Immature natural killer cell (primary cell): ENCODE measurements around the gene XPA. TPM values are rescaled to one million over a fixed set of nuclear protein-coding genes. Genes with fewer than 3 reads are reported as not detected.

ENCODE experiments used
- DNase-seq, 3 donors: peaks; one replicate each; pipeline ENCODE4 v3.0.0; 2022; ENCODE audit warnings: mixed read lengths in 1 of 3
- H3K27ac Mint-ChIP-seq, 6 donors: one replicate each; pipeline ENCODE4 v1.8.0; 2020; ENCODE audit warnings: mixed read lengths in 6 of 6, mild to moderate bottlenecking in 5 of 6, inconsistent platforms in 4 of 6, moderate library complexity in 3 of 6
- H3K27me3 Mint-ChIP-seq, 3 donors: one replicate each; pipeline ENCODE4 v1.8.0; 2020 to 2021; ENCODE audit warnings: low read depth in 3 of 3, mild to moderate bottlenecking in 3 of 3, mixed read lengths in 3 of 3, moderate library complexity in 3 of 3, inconsistent platforms in 1 of 3
- H3K36me3 Mint-ChIP-seq, 3 donors: one replicate each; pipeline ENCODE4 v1.8.0; 2020; ENCODE audit warnings: mixed read lengths in 3 of 3, inconsistent platforms in 2 of 3, mild to moderate bottlenecking in 2 of 3
- H3K4me1 Mint-ChIP-seq, 2 donors: one replicate each; pipeline ENCODE4 v1.8.0; 2020; ENCODE audit warnings: inconsistent platforms in 2 of 2, mild to moderate bottlenecking in 2 of 2, mixed read lengths in 2 of 2, moderate library complexity in 1 of 2
- H3K4me3 Mint-ChIP-seq, 5 donors: one replicate each; pipeline ENCODE4 v1.8.0; 2020; ENCODE audit warnings: mild to moderate bottlenecking in 5 of 5, mixed read lengths in 5 of 5, inconsistent platforms in 3 of 5, moderate library complexity in 3 of 5
- H3K9me3 Mint-ChIP-seq, 6 donors: one replicate each; pipeline ENCODE4 v1.8.0; 2020; ENCODE audit warnings: mild to moderate bottlenecking in 6 of 6, mixed read lengths in 6 of 6, inconsistent platforms in 4 of 6, moderate library complexity in 3 of 6
- polyA plus RNA-seq, 3 donors: library from polyadenylated mRNA; unstranded; fragments of 300-500 nt; fragmentation: Illumina TruSeq; gene quantifications; one replicate each; pipeline ENCODE4 v1.2.3, GENCODE V29; 2021

XPA gene
- polyA plus RNA-seq, 3 donors from 2014 or later: 32.2 to 36.5 (median 32.5) TPM

- H3K27me3 Mint-ChIP-seq: peaks cover 5 to 10% (median 5%) of the 10 kb centered on the region in 3 donors
- H3K4me3 Mint-ChIP-seq: peak overlapping the region; percentile 86 to 94 (median 88)
- peaks cover 42 to 50% of the 10 kb centered on the region in 2 donors for H3K4me1 Mint-ChIP-seq
- DNase-seq: no peak
- H3K36me3 Mint-ChIP-seq: peaks cover 0 to 8% (median 4%) of the 10 kb centered on the region in 3 donors
- H3K9me3 Mint-ChIP-seq: peaks cover 0 to 2% (median 0%) of the 10 kb centered on the region in 6 donors
- peak overlapping the region; percentile 94 to 98 (median 96) for H3K27ac Mint-ChIP-seq
These were observed 941 bp downstream of the XPA start for GRCh38 chr9:97695995-97696802.

- no peak for DNase-seq
- Mint-ChIP-seq H3K4me3 (peak overlapping the region; percentile 50 to 94 (median 87)), H3K27me3 (peaks cover 3 to 10% (median 5%) of the 10 kb centered on the region in 3 donors), H3K9me3 (peaks cover 0 to 2% (median 0%) of the 10 kb centered on the region in 6 donors), H3K4me1 (peaks cover 42 to 50% of the 10 kb centered on the region in 2 donors), H3K27ac (peak overlapping the region in 3 of 6 donors; percentile 36 to 94 (median 94)), H3K36me3 (peaks cover 0 to 12% (median 4%) of the 10 kb centered on the region in 3 donors)
These were observed 1.8 kb downstream of the XPA start for GRCh38 chr9:97695390-97695789.

- Mint-ChIP-seq H3K9me3 (no peaks in the 10 kb centered on the region), H3K4me3 (peak overlapping the region in 1 of 5 donors; percentile 16), H3K27ac (peak overlapping the region in 3 of 6 donors; percentile 28 to 65 (median 63)), H3K27me3 (peaks cover 3 to 10% (median 4%) of the 10 kb centered on the region in 3 donors), H3K36me3 (peaks cover 0 to 12% (median 4%) of the 10 kb centered on the region in 3 donors), H3K4me1 (peaks cover 42 to 50% of the 10 kb centered on the region in 2 donors)
- DNase-seq: no peak
These were observed 2.4 kb downstream of the XPA start for GRCh38 chr9:97694769-97695168.

- Mint-ChIP-seq H3K27ac (peak overlapping the region in 1 of 6 donors; percentile 12), H3K4me1 (peaks cover 13 to 23% of the 10 kb centered on the region in 2 donors), H3K36me3 (peaks cover 8 to 28% (median 16%) of the 10 kb centered on the region in 3 donors), H3K9me3 (no peaks in the 10 kb centered on the region), H3K4me3 (no peak overlapping the region), H3K27me3 (peaks cover 1 to 2% (median 2%) of the 10 kb centered on the region in 3 donors)
- no peak for DNase-seq
These were observed 7.5 kb downstream of the XPA start for GRCh38 chr9:97689401-97690180.

GRCh38 chr9:97688654-97689053 is 8.5 kb downstream of the XPA start:
- Mint-ChIP-seq H3K9me3 (no peaks in the 10 kb centered on the region), H3K4me3 (no peak overlapping the region), H3K4me1 (peaks cover 4 to 13% of the 10 kb centered on the region in 2 donors), H3K36me3 (peaks cover 14 to 36% (median 23%) of the 10 kb centered on the region in 3 donors), H3K27me3 (peaks cover 0 to 4% (median 1%) of the 10 kb centered on the region in 3 donors), H3K27ac (no peak overlapping the region)
- no peak for DNase-seq

GRCh38 chr9:97682242-97682641 is 14.9 kb downstream of the XPA start:
- Mint-ChIP-seq H3K36me3 (peaks cover 10 to 35% (median 12%) of the 10 kb centered on the region in 3 donors), H3K27me3 (peaks cover 0 to 3% (median 0%) of the 10 kb centered on the region in 3 donors), H3K4me1 (peaks cover 3 to 16% of the 10 kb centered on the region in 2 donors), H3K9me3 (no peaks in the 10 kb centered on the region), H3K27ac (peak overlapping the region in 3 of 6 donors; percentile 29 to 42 (median 31)), H3K4me3 (no peak overlapping the region)
- no peak for DNase-seq

GRCh38 chr9:97675655-97676054 is 21.5 kb downstream of the XPA start:
- peaks cover 0 to 2% (median 2%) of the 10 kb centered on the region in 3 donors for H3K27me3 Mint-ChIP-seq
- peaks cover 1 to 16% of the 10 kb centered on the region in 2 donors for H3K4me1 Mint-ChIP-seq
- H3K27ac Mint-ChIP-seq: no peak overlapping the region
- no peak overlapping the region for H3K4me3 Mint-ChIP-seq
- H3K36me3 Mint-ChIP-seq: peaks cover 11 to 53% (median 29%) of the 10 kb centered on the region in 3 donors
- no peak for DNase-seq
- H3K9me3 Mint-ChIP-seq: no peaks in the 10 kb centered on the region

- Mint-ChIP-seq H3K27ac (peak overlapping the region in 4 of 6 donors; percentile 25 to 46 (median 36)), H3K36me3 (peaks cover 18 to 64% (median 34%) of the 10 kb centered on the region in 3 donors)
These were observed 23.2 kb downstream of the XPA start for GRCh38 chr9:97673922-97674321.

GRCh38 chr9:97672403-97672802 is 24.7 kb downstream of the XPA start:
- no peak overlapping the region for H3K4me3 Mint-ChIP-seq
- H3K27me3 Mint-ChIP-seq: peaks cover 0 to 2% (median 2%) of the 10 kb centered on the region in 3 donors
- no peak overlapping the region for H3K27ac Mint-ChIP-seq
- peaks cover 22 to 70% (median 36%) of the 10 kb centered on the region in 3 donors for H3K36me3 Mint-ChIP-seq
- no peak for DNase-seq
- no peaks in the 10 kb centered on the region for H3K4me1 Mint-ChIP-seq
- H3K9me3 Mint-ChIP-seq: no peaks in the 10 kb centered on the region

More at GRCh38 chr9:97673922-97674321, 23.2 kb downstream of the XPA start:
- DNase-seq: no peak
- H3K4me1 Mint-ChIP-seq: peaks cover 0 to 6% of the 10 kb centered on the region in 2 donors
- H3K9me3 Mint-ChIP-seq: no peaks in the 10 kb centered on the region
- peaks cover 0 to 2% (median 2%) of the 10 kb centered on the region in 3 donors for H3K27me3 Mint-ChIP-seq
- H3K4me3 Mint-ChIP-seq: no peak overlapping the region

- Mint-ChIP-seq H3K4me3 (no peak overlapping the region), H3K27ac (no peak overlapping the region), H3K4me1 (peaks cover 3 to 15% of the 10 kb centered on the region in 2 donors), H3K27me3 (peaks cover 0 to 3% (median 2%) of the 10 kb centered on the region in 3 donors), H3K9me3 (no peaks in the 10 kb centered on the region), H3K36me3 (peaks cover 27 to 73% (median 42%) of the 10 kb centered on the region in 3 donors)
- DNase-seq: no peak
These were observed 26.6 kb downstream of the XPA start for GRCh38 chr9:97670586-97670985.

GRCh38 chr9:97668485-97668884 is 28.7 kb downstream of the XPA start:
- Mint-ChIP-seq H3K9me3 (no peaks in the 10 kb centered on the region), H3K36me3 (peaks cover 26 to 72% (median 44%) of the 10 kb centered on the region in 3 donors), H3K4me3 (no peak overlapping the region), H3K4me1 (peaks cover 3 to 22% of the 10 kb centered on the region in 2 donors), H3K27ac (peak overlapping the region in 2 of 6 donors; percentile 34 to 79), H3K27me3 (peaks cover 0 to 3% (median 0%) of the 10 kb centered on the region in 3 donors)
- no peak for DNase-seq

GRCh38 chr9:97666907-97667686 is 30.0 kb downstream of the XPA start:
- Mint-ChIP-seq H3K9me3 (no peaks in the 10 kb centered on the region), H3K27ac (peak overlapping the region in 3 of 6 donors; percentile 1 to 51 (median 19)), H3K36me3 (peaks cover 26 to 76% (median 45%) of the 10 kb centered on the region in 3 donors), H3K27me3 (peaks cover 0 to 4% (median 0%) of the 10 kb centered on the region in 3 donors), H3K4me1 (peaks cover 3 to 22% of the 10 kb centered on the region in 2 donors), H3K4me3 (no peak overlapping the region)
- DNase-seq: no peak

- Mint-ChIP-seq H3K27ac (peak overlapping the region in 4 of 6 donors; percentile 10 to 49 (median 35)), H3K36me3 (peaks cover 26 to 67% (median 39%) of the 10 kb centered on the region in 3 donors)
These were observed 31.4 kb downstream of the XPA start for GRCh38 chr9:97665742-97666141.

More at GRCh38 chr9:97665742-97666141, 31.4 kb downstream of the XPA start:
- DNase-seq: no peak
- no peaks in the 10 kb centered on the region for H3K9me3 Mint-ChIP-seq
- peaks cover 0 to 4% (median 0%) of the 10 kb centered on the region in 3 donors for H3K27me3 Mint-ChIP-seq
- no peak overlapping the region for H3K4me3 Mint-ChIP-seq
- H3K4me1 Mint-ChIP-seq: peaks cover 3 to 22% of the 10 kb centered on the region in 2 donors
